GM12864 (cell line): ENCODE measurements around the gene ARHGAP12.

Experiments
- DNase-seq: peaks from one replicate; pipeline ENCODE4 v3.0.0-alpha.2; 2011; ENCODE audit warnings: low read depth
- H3K4me3 ChIP-seq: 2 replicates; pipeline ENCODE4 v1.5.1; 2011; ENCODE audit warnings: mild to moderate bottlenecking, low read depth, low read length, control low read depth
- CTCF ChIP-seq: IDR thresholded peaks from 2 replicates; pipeline ENCODE4 v1.5.1; 2011; ENCODE audit warnings: low read depth, mild to moderate bottlenecking, moderate library complexity, low read length, control low read depth, inconsistent platforms; ENCODE audit errors: missing control alignments

The ARHGAP12 gene

GRCh38 chr10:31830887-31831286, 97.7 kb downstream of the ARHGAP12 start:
- H3K4me3 ChIP-seq = no peak overlapping the region
- DNase-seq = no peak
- TF ChIP-seq CTCF = no peak

- no peak for DNase-seq
- no peak overlapping the region for H3K4me3 ChIP-seq
- no peak for TF ChIP-seq CTCF
Observed at GRCh38 chr10:31829776-31830175, 98.9 kb downstream of the ARHGAP12 start.

- no peak for DNase-seq
- H3K4me3 ChIP-seq = no peak overlapping the region
- no peak for TF ChIP-seq CTCF
Observed at GRCh38 chr10:31823358-31823757, 105.3 kb downstream of the ARHGAP12 start.

- no peak overlapping the region for H3K4me3 ChIP-seq
- DNase-seq = no peak
- TF ChIP-seq CTCF = no peak
Observed at GRCh38 chr10:31822616-31823318, 105.9 kb downstream of the ARHGAP12 start.

- no peak for TF ChIP-seq CTCF
- DNase-seq = no peak
- H3K4me3 ChIP-seq = no peak overlapping the region
Observed at GRCh38 chr10:31822150-31822549, 106.5 kb downstream of the ARHGAP12 start.

- H3K4me3 ChIP-seq = no peak overlapping the region
- no peak for DNase-seq
- no peak for TF ChIP-seq CTCF
Observed at GRCh38 chr10:31820778-31821369, 107.8 kb downstream of the ARHGAP12 start.

GRCh38 chr10:31820096-31820495, 108.5 kb downstream of the ARHGAP12 start:
- no peak for TF ChIP-seq CTCF
- no peak overlapping the region for H3K4me3 ChIP-seq
- no peak for DNase-seq
